COLO668 (cell line): ENCODE measurements around the gene CBX5.
"Not testable (repeated sequence)": the region's sequence is repeated elsewhere in the genome, so short reads cannot be mapped to it uniquely, and the experiment has no call there.

ENCODE experiments used
- DNase-seq: peaks from one replicate; lab custom pipeline; 2025; ENCODE audit not compliant: unreplicated experiment; lab: John Stamatoyannopoulos, UW

CBX5 gene

DNA sequence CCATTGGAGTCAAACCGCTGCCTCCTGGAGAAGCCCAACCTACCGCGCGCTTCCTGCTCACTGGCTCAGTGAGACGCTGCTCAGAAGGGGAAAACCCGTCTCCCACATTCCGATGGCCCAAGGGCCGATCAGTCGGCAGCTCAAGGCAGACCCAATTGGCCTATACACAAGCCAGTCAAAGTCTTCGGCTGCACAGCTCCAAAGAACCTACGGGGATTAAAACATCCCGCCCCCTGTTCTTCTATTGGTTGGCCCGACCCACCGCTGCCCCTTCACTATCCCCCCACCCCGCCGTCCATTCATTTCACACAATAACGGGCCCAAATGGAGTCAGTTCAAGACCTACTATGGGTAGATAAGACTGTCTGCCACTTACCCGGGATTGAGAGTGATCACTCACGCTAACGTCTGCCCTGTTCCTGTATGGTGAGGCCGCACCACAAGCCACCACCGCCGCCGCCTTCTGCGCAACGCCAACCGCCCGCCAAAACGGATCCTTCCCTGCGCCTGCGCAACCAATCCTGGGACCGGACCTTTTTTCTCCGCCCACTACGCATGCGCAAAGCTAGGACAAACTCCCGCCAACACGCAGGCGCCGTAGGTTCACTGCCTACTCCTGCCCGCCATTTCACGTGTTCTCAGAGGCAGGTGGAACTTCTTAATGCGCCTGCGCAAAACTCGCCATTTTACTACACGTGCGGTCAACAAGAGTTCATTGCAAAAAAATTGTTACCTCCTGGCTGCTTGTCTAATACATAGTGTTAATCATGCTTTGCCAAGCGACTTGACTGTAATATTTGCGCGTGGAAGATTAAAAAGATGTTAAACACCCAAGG lies at the start of gene CBX5:
Gene CBX5 (minus strand): TSS at position 491 of the 836 bp plus-strand sequence. CDS start 22,472 bp downstream, outside the sequence.
- DNase-seq, result peak; percentile 95

DNA sequence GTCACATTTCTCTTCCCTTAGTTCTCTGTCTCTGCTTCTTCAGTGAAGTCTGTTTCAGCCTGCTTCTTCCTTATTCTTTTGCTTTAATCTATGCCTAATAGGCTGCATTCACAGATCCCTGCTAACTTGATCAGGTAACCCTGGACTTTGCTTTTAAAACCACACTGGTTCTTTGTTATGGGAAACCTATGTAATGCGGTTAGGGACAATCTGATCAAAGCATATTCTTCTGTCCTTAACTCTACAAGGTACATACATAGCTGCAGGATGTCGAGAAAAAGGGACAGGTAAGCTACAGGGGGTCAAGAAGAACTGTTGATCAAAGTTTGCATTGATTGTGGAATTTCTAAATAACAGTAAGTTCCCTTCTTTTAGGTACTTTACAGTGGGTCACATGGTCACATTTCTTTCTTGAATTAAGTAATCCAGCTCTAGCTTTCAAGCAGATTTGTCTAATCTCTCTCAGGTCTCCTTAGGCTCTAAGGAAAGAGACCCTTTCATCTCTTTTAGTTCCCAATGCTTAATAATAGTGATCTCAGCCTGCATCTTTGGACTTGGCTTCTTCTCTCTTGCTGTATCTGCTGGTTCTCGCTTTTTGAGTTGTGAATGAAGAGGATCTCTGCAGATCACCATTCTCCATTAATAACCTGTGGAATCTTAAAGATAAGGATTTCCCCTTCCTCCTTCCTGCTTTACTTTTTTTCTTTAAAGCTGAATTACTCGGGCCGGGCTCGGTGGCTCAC lies 48.8 kb upstream of the CBX5 start:
- no peak for DNase-seq

DNA sequence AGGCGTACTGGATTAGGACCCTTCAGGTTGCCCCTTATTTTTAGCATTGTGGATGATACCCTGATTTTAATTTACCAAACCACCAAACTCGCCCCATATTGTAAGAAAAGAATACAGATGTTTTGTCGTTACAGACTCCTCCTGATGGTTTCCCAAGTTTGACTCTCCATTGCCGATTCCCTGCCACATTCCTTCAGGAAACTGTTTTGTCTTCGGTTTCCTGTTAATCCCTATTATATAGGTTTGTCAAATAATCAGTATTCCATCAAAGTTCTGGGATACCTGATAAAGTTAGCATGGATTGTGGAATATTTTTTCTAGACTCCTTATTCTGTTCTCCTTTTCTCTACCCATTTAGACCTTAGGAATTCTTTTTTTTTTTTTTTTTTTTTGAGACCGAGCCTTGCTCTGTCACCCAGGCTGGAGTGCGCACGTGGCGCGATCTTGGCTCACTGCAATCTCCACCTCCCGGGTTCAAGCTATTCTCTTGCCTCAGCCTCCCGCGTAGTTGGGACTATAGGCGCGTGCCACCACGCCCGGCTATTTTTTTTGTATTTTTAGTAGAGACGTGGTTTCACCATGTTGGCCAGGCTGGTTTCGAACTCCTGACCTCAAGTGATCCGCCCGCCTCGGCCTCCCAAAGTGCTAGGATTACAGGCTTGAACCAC lies 45.7 kb upstream of the CBX5 start:
- peak; percentile 0 for DNase-seq

- peak; percentile 94 for DNase-seq
These were observed 44.9 kb upstream of the CBX5 start, which contains the start of gene COPZ1 for GRCh38 chr12:54324617-54325441. Gene COPZ1 (plus strand): TSS chr12:54325131. CDS start chr12:54325164, 33 bp downstream.

DNA sequence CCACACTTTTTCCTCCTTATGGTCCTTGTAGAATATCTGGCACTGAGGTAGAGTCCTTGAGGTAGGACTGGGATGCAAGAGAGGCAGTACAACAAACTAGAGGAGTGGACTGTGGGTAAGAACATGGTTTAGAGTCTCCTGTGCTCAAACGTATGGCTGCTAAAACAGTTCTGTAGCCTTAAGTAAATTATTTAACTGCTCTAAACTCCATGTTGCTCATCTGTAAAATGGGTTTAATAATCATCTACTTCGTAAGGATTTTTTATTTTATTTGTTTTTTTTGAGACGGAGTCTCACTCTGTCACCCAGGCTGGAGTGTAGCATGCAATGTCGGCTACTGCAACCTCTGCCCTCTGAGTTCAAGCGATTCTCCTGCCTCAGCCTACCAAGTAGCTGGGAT lies 41.4 kb upstream of the CBX5 start:
- DNase-seq, result no peak

DNA sequence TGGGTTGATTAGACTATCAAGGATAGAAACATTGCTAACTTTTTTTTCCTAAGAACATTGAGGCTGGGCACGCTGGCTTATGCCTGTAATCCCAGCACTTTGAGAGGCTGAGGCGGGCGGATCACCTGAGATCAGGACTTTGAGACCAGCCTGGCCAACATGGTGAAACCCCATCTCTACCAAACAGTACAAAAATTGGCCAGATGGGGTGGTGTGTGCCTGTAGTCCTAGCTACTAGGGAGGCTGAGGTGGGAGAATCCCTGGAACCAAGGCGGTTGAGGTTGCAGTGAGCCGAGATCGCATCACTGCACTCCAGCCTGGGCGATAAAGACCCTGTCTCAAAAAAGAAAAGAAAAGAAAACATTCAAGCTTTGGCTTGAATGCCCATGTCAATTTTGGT lies 32.4 kb upstream of the CBX5 start:
- DNase-seq, result not testable (repeated sequence)

- no peak for DNase-seq
These were observed 31.1 kb upstream of the CBX5 start for GRCh38 chr12:54311051-54311450.

DNA sequence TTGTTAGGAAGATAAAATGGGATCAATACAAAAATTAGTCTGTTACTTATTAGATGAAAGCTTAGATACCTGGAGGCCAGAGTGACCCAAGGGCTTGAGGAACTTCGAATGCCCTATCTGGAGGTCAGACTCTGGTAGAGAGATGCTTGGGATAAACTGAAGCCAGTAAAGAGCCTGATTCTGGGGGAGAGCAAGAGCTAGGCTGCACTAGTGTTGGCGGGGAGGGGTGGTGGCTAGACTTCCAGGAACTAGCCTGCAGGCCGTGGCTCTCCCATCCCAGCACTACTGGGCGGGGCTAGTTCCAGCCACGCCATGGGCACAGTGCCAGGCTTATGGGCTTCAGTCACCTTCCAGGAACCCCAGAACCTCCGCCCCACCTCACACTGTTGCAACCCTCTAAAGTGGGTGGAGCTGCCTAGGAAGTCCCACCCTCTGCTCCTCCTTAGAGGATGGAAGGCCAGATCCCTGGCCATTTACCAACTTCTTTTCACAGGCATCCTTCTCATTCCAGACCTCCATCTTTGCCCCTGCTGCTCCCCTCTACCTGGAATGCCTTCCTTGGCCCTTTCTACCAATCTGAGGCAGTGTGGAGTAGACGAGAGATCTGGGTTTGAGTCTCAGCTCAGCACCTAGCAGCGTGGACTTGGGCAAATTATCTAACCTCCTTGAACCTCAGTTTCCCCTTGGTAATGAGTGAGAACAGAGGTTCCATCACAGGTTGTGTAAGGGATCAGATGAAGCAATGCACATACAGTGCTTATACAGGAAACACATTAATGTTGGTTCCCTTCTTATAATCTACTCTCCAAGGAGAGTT lies 27.2 kb upstream of the CBX5 start:
- DNase-seq, result peak; percentile 65

GRCh38 chr12:54304187-54304810 lies 24.4 kb upstream of the CBX5 start:
- no peak for DNase-seq

GRCh38 chr12:54303640-54304039 lies 23.7 kb upstream of the CBX5 start:
- DNase-seq, result no peak

DNA sequence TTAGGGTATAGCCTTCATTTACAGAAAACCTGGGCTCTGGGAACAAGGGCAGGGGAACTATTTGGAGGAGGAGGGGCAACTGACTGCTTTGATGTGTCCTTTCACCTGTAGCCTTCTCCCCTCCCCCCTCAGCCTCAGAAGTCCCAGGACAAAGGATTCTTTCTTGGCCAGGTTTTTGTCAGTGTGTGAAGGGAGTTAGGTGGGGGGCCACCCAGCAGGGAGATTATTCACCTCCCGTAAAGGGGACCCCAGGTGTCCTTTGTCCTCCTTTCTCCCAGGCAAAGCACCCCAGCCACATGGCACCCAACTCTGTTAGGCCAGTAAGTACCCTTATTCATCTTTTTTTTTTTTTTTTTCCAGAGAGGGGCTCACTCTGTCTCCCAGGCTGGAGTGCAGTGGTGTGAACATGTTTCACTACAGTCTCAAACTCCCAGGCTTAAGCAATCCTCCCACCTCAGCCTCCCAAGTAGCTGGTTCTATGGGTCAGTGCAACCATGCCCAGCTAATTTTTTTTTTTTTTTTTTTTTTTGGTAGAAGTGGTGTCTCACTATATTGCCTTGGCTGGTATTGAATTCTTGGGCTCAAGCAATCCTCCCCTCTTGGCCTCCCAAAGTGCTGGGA lies 21.6 kb upstream of the CBX5 start:
- DNase-seq, result no peak

GRCh38 chr12:54300732-54301427 lies 21.0 kb upstream of the CBX5 start, which contains the start of gene NFE2:
Gene NFE2 (minus strand): TSS chr12:54301015. CDS start chr12:54295248, 5,767 bp downstream.
- peak; percentile 39 for DNase-seq

- no peak for DNase-seq
These were observed 20.4 kb upstream of the CBX5 start for GRCh38 chr12:54300225-54300731.

DNA sequence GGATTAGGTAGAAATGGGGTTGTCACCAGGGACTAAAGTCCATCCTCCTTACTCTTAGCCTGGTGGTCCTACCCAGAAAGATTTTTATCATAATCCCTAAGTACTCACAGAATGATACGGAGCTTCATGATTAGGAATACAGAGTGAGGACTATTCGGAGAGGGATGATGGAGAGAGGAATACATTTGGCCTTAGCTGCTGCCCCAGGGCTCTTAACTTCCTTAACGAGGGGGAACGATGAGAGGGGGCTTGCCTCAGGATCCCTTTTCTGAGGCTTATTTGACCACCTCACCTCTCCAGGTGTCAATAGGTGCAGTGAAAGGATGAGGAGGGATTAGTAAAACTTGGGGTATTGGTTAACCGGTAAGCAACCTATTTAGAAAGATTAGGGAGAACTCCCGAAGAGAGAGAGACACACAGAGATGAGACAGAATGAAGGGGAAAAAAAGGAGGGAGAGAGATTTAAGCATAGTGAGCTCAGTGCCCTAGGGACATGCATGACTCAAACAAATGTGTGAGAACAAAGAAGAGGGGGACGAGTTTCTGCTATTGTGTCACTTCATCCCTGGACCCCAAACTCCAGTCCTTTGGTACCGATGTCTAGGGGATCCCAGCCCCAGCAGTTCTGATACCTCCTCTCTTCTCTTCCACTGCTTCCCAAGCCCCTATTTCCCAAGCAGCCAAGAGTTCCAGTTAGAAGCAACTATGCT lies 19.7 kb upstream of the CBX5 start:
- DNase-seq, result no peak

GRCh38 chr12:54298904-54299303 lies 19.0 kb upstream of the CBX5 start:
- no peak for DNase-seq

- no peak for DNase-seq
These were observed 16.6 kb upstream of the CBX5 start for GRCh38 chr12:54296393-54297099.
